Suprapubic skin (tissue), 4 donors: ENCODE data around the gene PDE8A. TPM values are rescaled to one million over a fixed set of nuclear protein-coding genes. Genes with fewer than 3 reads are reported as not detected.

ENCODE experiments used
- DNase-seq, 2 donors: peaks; one replicate each; pipeline ENCODE4 v3.0.0-alpha.2; 2019; ENCODE audit warnings: low spot score in 2 of 2
- H3K27ac ChIP-seq: fragments of 200-600 bp; sonication (generic); one replicate; pipeline ENCODE4 v1.5.1; 2019
- H3K27me3 ChIP-seq: fragments of 200-600 bp; sonication (generic); one replicate; pipeline ENCODE4 v1.5.1; 2019
- H3K36me3 ChIP-seq: fragments of 200-600 bp; sonication (generic); one replicate; pipeline ENCODE4 v1.5.1; 2019
- H3K4me1 ChIP-seq: fragments of 200-600 bp; sonication (generic); one replicate; pipeline ENCODE4 v1.5.1; 2019
- H3K4me3 ChIP-seq: fragments of 200-600 bp; sonication (generic); one replicate; pipeline ENCODE4 v1.5.1; 2019; ENCODE audit warnings: mild to moderate bottlenecking
- H3K9me3 ChIP-seq: fragments of 200-600 bp; sonication (generic); one replicate; pipeline ENCODE4 v1.5.1; 2019
- EP300 ChIP-seq: sonication (generic); formaldehyde crosslinking; IDR thresholded peaks from one replicate; pipeline ENCODE4 v1.6.1; 2017; ENCODE audit warnings: antibody characterized with exemption
- POLR2A ChIP-seq, 2 donors: fragments of 450-650 bp; IDR thresholded peaks; one replicate each; pipeline ENCODE4 v1.6.1; 2017; ENCODE audit warnings: antibody characterized with exemption in 2 of 2, mild to moderate bottlenecking in 2 of 2, moderate library complexity in 2 of 2
- POLR2AphosphoS5 ChIP-seq, 3 donors: sonication (generic); formaldehyde crosslinking; IDR thresholded peaks; one replicate each; pipeline ENCODE4 v1.6.1; 2017; ENCODE audit warnings: antibody characterized with exemption in 3 of 3
- WGBS: methylation state at CpG from one replicate; pipeline ENCODE4 v1.1.5; 2018; 5-methylcytosine and 5-hydroxymethylcytosine counted together
- total RNA-seq, 4 donors: library from RNA; depleted of rRNA; stranded (reverse); fragments of >200 nt; gene quantifications; one replicate each; pipeline ENCODE4 v1.1.0, GENCODE V29; 2016
- TF ChIP-seq, protein P1 (sequence below), 2 donors: fragments of 200-600 bp in 1 of 2; fragments of 450-650 bp in 1 of 2; sonication (generic) in 1 of 2; IDR thresholded peaks; one replicate each; pipeline ENCODE4 v1.5.1; 2016 to 2019; ENCODE audit warnings: antibody characterized with exemption in 2 of 2, mild to moderate bottlenecking in 1 of 2, moderate library complexity in 1 of 2

The PDE8A gene
- total RNA-seq, 4 donors from 2014 or later = 15.3 to 48.5 (median 19.0) TPM

DNA sequence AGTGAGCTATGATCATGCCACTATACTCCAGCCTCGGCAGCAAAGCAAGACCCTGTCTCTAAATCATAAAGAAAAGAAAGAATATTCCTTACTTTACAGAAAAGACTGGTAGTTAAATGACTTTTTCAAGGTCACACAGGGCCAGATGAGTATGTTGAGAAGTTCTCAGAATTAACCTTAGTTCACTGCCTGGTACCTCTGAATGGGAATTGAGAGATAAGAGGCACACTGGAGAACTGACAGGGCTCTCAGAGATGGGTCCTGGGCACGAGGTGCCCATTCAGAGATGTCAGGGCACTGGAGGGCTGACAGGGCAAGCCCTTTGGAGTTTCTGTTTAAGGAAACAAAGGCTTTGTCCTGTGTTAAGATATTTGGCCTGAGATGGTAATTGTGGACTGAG, 157.7 kb downstream of the PDE8A start:
- Histone ChIP-seq H3K27me3 (no peaks in the 10 kb centered on the region), H3K4me1 (no peaks in the 10 kb centered on the region), H3K27ac (no peak overlapping the region), H3K9me3 (no peaks in the 10 kb centered on the region), H3K36me3 (peaks cover 39% of the 10 kb centered on the region), H3K4me3 (no peak overlapping the region)
- DNase-seq = no peak
- WGBS = 90% methylated on average over 2 of the region's 2 CpGs
- no peak for TF ChIP-seq POLR2A (IDR thresholded peaks at IDR 0.05)
- TF ChIP-seq, protein P1, sequence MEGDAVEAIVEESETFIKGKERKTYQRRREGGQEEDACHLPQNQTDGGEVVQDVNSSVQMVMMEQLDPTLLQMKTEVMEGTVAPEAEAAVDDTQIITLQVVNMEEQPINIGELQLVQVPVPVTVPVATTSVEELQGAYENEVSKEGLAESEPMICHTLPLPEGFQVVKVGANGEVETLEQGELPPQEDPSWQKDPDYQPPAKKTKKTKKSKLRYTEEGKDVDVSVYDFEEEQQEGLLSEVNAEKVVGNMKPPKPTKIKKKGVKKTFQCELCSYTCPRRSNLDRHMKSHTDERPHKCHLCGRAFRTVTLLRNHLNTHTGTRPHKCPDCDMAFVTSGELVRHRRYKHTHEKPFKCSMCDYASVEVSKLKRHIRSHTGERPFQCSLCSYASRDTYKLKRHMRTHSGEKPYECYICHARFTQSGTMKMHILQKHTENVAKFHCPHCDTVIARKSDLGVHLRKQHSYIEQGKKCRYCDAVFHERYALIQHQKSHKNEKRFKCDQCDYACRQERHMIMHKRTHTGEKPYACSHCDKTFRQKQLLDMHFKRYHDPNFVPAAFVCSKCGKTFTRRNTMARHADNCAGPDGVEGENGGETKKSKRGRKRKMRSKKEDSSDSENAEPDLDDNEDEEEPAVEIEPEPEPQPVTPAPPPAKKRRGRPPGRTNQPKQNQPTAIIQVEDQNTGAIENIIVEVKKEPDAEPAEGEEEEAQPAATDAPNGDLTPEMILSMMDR (IDR thresholded peaks at IDR 0.05) = no peak
- no peak for TF ChIP-seq POLR2AphosphoS5 (IDR thresholded peaks at IDR 0.05)
- TF ChIP-seq EP300 = no peak

GRCh38 chr15:85141726-85142125, 160.1 kb downstream of the PDE8A start:
- H3K27me3 ChIP-seq = no peaks in the 10 kb centered on the region
- H3K4me1 ChIP-seq = no peaks in the 10 kb centered on the region
- TF ChIP-seq POLR2A (IDR thresholded peaks at IDR 0.05) (no peak), EP300 (no peak), POLR2AphosphoS5 (IDR thresholded peaks at IDR 0.05) (no peak)
- TF ChIP-seq, protein P1 (IDR thresholded peaks at IDR 0.05) = no peak
- WGBS = 73% methylated on average over 2 of the region's 2 CpGs
- H3K36me3 ChIP-seq = peaks cover 25% of the 10 kb centered on the region
- no peak overlapping the region for H3K27ac ChIP-seq
- H3K9me3 ChIP-seq = no peaks in the 10 kb centered on the region
- DNase-seq = no peak
- H3K4me3 ChIP-seq = no peak overlapping the region

- 33% methylated on average over 2 of the region's 2 CpGs for WGBS
- Histone ChIP-seq H3K36me3 (peaks cover 19% of the 10 kb centered on the region), H3K27ac (no peak overlapping the region), H3K27me3 (no peaks in the 10 kb centered on the region), H3K4me3 (no peak overlapping the region), H3K4me1 (no peaks in the 10 kb centered on the region), H3K9me3 (no peaks in the 10 kb centered on the region)
- TF ChIP-seq EP300 (no peak), POLR2A (IDR thresholded peaks at IDR 0.05) (no peak), POLR2AphosphoS5 (IDR thresholded peaks at IDR 0.05) (no peak)
- TF ChIP-seq, protein P1 (IDR thresholded peaks at IDR 0.05) = no peak
- DNase-seq = no peak
Measured at GRCh38 chr15:85142312-85142711, 160.7 kb downstream of the PDE8A start.

DNA sequence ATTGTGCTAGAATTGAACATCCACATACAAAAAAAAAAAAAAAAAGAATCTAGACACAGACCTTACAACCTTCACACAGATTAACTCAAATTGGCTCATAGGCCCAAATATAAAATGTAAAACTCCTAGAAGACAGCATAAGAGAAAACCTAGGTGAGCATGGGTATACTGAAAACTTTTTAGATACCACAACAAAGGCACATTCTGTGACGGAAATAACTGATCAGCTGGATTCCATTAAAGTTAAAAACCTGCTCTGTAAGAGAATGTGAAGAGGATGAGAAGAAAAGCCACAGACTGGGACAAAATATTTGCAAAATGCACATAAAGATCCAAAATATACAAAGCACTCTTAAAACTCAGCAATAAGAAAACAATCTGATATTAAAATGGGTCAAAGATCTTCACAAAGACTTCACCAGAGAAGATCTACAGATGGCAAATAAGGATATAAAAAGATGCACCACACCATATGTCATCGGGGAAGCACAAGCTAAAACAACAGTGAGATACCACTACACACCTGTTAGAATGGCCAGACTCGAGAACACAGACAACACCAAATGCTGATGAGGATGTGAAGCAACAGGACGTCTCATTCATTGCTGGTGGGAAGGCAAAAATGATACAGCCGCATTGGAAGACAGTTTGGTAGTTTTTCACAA, 167.9 kb downstream of the PDE8A start:
- WGBS = 65% methylated on average over 5 of the region's 5 CpGs
- Histone ChIP-seq H3K9me3 (no peaks in the 10 kb centered on the region), H3K4me3 (no peak overlapping the region), H3K36me3 (no peaks in the 10 kb centered on the region), H3K4me1 (no peaks in the 10 kb centered on the region), H3K27me3 (no peaks in the 10 kb centered on the region), H3K27ac (no peak overlapping the region)
- no peak for DNase-seq
- TF ChIP-seq, protein P1 (IDR thresholded peaks at IDR 0.05) = no peak
- TF ChIP-seq POLR2A (IDR thresholded peaks at IDR 0.05) (no peak), EP300 (no peak), POLR2AphosphoS5 (IDR thresholded peaks at IDR 0.05) (no peak)

DNA sequence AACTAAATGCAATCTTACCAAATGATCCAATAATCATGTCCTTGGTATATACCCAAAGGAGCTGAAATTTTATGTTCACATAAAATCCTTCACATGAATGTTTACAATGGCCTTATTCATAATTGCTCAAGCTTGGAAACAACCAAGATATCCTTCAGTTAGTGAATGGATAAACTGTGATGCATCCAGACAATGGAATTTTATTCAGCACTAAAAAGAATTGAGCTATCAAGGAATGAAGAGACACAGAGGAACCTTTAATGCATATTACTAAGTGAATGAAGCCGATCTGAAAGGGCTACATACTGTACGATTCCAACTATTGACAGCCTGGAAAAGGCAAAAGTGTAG, 168.4 kb downstream of the PDE8A start:
- Histone ChIP-seq H3K36me3 (no peaks in the 10 kb centered on the region), H3K27me3 (no peaks in the 10 kb centered on the region), H3K9me3 (no peaks in the 10 kb centered on the region), H3K4me3 (no peak overlapping the region), H3K27ac (no peak overlapping the region), H3K4me1 (no peaks in the 10 kb centered on the region)
- DNase-seq = no peak
- 66% methylated on average over 2 of the region's 2 CpGs for WGBS
- TF ChIP-seq, protein P1 (IDR thresholded peaks at IDR 0.05) = no peak
- TF ChIP-seq POLR2AphosphoS5 (IDR thresholded peaks at IDR 0.05) (no peak), POLR2A (IDR thresholded peaks at IDR 0.05) (no peak), EP300 (no peak)
